Spinal cord (tissue), 10 donors: ENCODE data around the gene PAK1IP1. TPM values are rescaled to one million over a fixed set of nuclear protein-coding genes. Genes with fewer than 3 reads are reported as not detected.

Experiments
- DNase-seq, 6 donors: peaks; one replicate each; pipeline versions ENCODE4 v3.0.0 to v3.0.0-alpha.2; 2013 to 2015; ENCODE audit warnings: low spot score in 6 of 6, low read depth in 4 of 6
- H3K27ac ChIP-seq: one replicate; pipeline ENCODE4 v1.5.1; 2013; ENCODE audit warnings: low read depth, low read length, control low read depth
- H3K27me3 ChIP-seq: one replicate; pipeline ENCODE4 v1.6.1; 2013; ENCODE audit warnings: low read length; ENCODE audit not compliant: control insufficient read depth, insufficient read depth
- H3K36me3 ChIP-seq: one replicate; pipeline ENCODE4 v1.6.1; 2013; ENCODE audit warnings: low read length; ENCODE audit not compliant: control insufficient read depth, insufficient read depth
- H3K4me1 ChIP-seq: one replicate; pipeline ENCODE4 v1.6.1; 2013; ENCODE audit warnings: low read length; ENCODE audit not compliant: control insufficient read depth, insufficient read depth
- H3K4me3 ChIP-seq: one replicate; pipeline ENCODE4 v1.5.1; 2013; ENCODE audit warnings: low read depth, low read length, control low read depth
- H3K9me3 ChIP-seq: one replicate; pipeline ENCODE4 v1.6.1; 2013; ENCODE audit warnings: low read length; ENCODE audit not compliant: control insufficient read depth, insufficient read depth
- WGBS: methylation state at CpG from one replicate; pipeline ENCODE4 v1.1.5; 2013; ENCODE audit warnings: missing lambda C conversion rate; ENCODE audit not compliant: insufficient coverage; 5-methylcytosine and 5-hydroxymethylcytosine counted together
- polyA plus RNA-seq, 2 donors: library from polyadenylated mRNA; unstranded; fragments of 120-200 nt; gene quantifications; one replicate each; pipeline ENCODE4 v1.2.1, GENCODE V29; 2013; ENCODE audit not compliant: insufficient read length in 2 of 2
- total RNA-seq, 2 donors: library from RNA; depleted of rRNA in 1 of 2; stranded (reverse); fragments of 120-200 nt in 1 of 2; fragments of >200 nt in 1 of 2; gene quantifications; one replicate each; pipeline versions ENCODE4 v1.2.3 to v1.2.4, GENCODE V29; 2013 to 2014
- donor health status: healthy.

Gene PAK1IP1
- total and polyA plus RNA-seq, 4 donors, result 19.9 to 23.4 (median 20.8) TPM

- H3K9me3 ChIP-seq, result no peaks in the 10 kb centered on the region
- WGBS, result 89% methylated on average over 6 of the region's 6 CpGs
- H3K27me3 ChIP-seq, result no peaks in the 10 kb centered on the region
- no peaks in the 10 kb centered on the region for H3K4me1 ChIP-seq
- no peaks in the 10 kb centered on the region for H3K36me3 ChIP-seq
- DNase-seq, result no peak
- no peak overlapping the region for H3K27ac ChIP-seq
- H3K4me3 ChIP-seq, result no peak overlapping the region
These were observed 26.4 kb upstream of the PAK1IP1 start for GRCh38 chr6:10668126-10668917.

GRCh38 chr6:10676403-10676802 is 18.4 kb upstream of the PAK1IP1 start:
- H3K27me3 ChIP-seq, result no peaks in the 10 kb centered on the region
- H3K36me3 ChIP-seq, result no peaks in the 10 kb centered on the region
- no peak overlapping the region for H3K4me3 ChIP-seq
- no peak for DNase-seq
- 92% methylated on average over 7 of the region's 7 CpGs for WGBS
- H3K4me1 ChIP-seq, result no peaks in the 10 kb centered on the region
- H3K27ac ChIP-seq, result no peak overlapping the region
- H3K9me3 ChIP-seq, result no peaks in the 10 kb centered on the region

GRCh38 chr6:10678456-10678855 is 16.3 kb upstream of the PAK1IP1 start:
- H3K4me1 ChIP-seq, result no peaks in the 10 kb centered on the region
- H3K9me3 ChIP-seq, result no peaks in the 10 kb centered on the region
- no peak overlapping the region for H3K4me3 ChIP-seq
- H3K27ac ChIP-seq, result no peak overlapping the region
- WGBS, result 92% methylated on average over 4 of the region's 4 CpGs
- no peak for DNase-seq
- H3K27me3 ChIP-seq, result no peaks in the 10 kb centered on the region
- no peaks in the 10 kb centered on the region for H3K36me3 ChIP-seq

- no CpG with 5 or more reads among the region's 3 CpGs for WGBS
- no peak for DNase-seq
- H3K27ac ChIP-seq, result no peak overlapping the region
- no peaks in the 10 kb centered on the region for H3K27me3 ChIP-seq
- no peaks in the 10 kb centered on the region for H3K4me1 ChIP-seq
- no peak overlapping the region for H3K4me3 ChIP-seq
- H3K9me3 ChIP-seq, result no peaks in the 10 kb centered on the region
- H3K36me3 ChIP-seq, result no peaks in the 10 kb centered on the region
These were observed 13.0 kb upstream of the PAK1IP1 start for GRCh38 chr6:10681795-10682194.

- H3K36me3 ChIP-seq, result no peaks in the 10 kb centered on the region
- H3K4me1 ChIP-seq, result no peaks in the 10 kb centered on the region
- H3K27me3 ChIP-seq, result no peaks in the 10 kb centered on the region
- no peak overlapping the region for H3K4me3 ChIP-seq
- no peak overlapping the region for H3K27ac ChIP-seq
- DNase-seq, result no peak
- H3K9me3 ChIP-seq, result no peaks in the 10 kb centered on the region
These were observed 12.3 kb upstream of the PAK1IP1 start for GRCh38 chr6:10682355-10682988.

- no peak for DNase-seq
- no peaks in the 10 kb centered on the region for H3K27me3 ChIP-seq
- no peak overlapping the region for H3K27ac ChIP-seq
- no peaks in the 10 kb centered on the region for H3K36me3 ChIP-seq
- no peak overlapping the region for H3K4me3 ChIP-seq
- no peaks in the 10 kb centered on the region for H3K4me1 ChIP-seq
- no peaks in the 10 kb centered on the region for H3K9me3 ChIP-seq
- WGBS, result 83% methylated on average over 1 of the region's 5 CpGs
These were observed 10.2 kb upstream of the PAK1IP1 start for GRCh38 chr6:10684618-10685017.

- Histone ChIP-seq H3K36me3 (no peaks in the 10 kb centered on the region), H3K27ac (no peak overlapping the region), H3K4me1 (no peaks in the 10 kb centered on the region), H3K27me3 (no peaks in the 10 kb centered on the region), H3K9me3 (no peaks in the 10 kb centered on the region), H3K4me3 (no peak overlapping the region)
- no CpG with 5 or more reads among the region's 3 CpGs for WGBS
- no peak for DNase-seq
These were observed 9.5 kb upstream of the PAK1IP1 start for GRCh38 chr6:10685092-10685915.

GRCh38 chr6:10686901-10687300 is 7.9 kb upstream of the PAK1IP1 start:
- no peaks in the 10 kb centered on the region for H3K9me3 ChIP-seq
- no peak overlapping the region for H3K4me3 ChIP-seq
- H3K36me3 ChIP-seq, result no peaks in the 10 kb centered on the region
- DNase-seq, result no peak
- H3K4me1 ChIP-seq, result no peaks in the 10 kb centered on the region
- H3K27me3 ChIP-seq, result no peaks in the 10 kb centered on the region
- WGBS, result 73% methylated on average over 4 of the region's 8 CpGs
- no peak overlapping the region for H3K27ac ChIP-seq

- 86% methylated on average over 1 of the region's 6 CpGs for WGBS
- Histone ChIP-seq H3K4me1 (no peaks in the 10 kb centered on the region), H3K27ac (no peak overlapping the region), H3K27me3 (no peaks in the 10 kb centered on the region), H3K36me3 (no peaks in the 10 kb centered on the region), H3K4me3 (no peak overlapping the region), H3K9me3 (no peaks in the 10 kb centered on the region)
- DNase-seq, result no peak
These were observed 7.2 kb upstream of the PAK1IP1 start for GRCh38 chr6:10687582-10687981.
